Esophagus squamous epithelium (tissue), 5 donors: Measurements from ENCODE around the gene ARL10. TPM values are rescaled to one million over a fixed set of nuclear protein-coding genes. Genes with fewer than 3 reads are reported as not detected.
A peak's percentile ranks its signal among the peaks of the same experiment; 100 is the strongest.

Experiments used
- DNase-seq: peaks from one replicate; lab custom pipeline; 2025; lab: John Stamatoyannopoulos, UW
- H3K27ac ChIP-seq, 4 donors: fragments of 200-600 bp; sonication (generic); one replicate each; pipeline ENCODE4 v1.5.1; 2016 to 2019; ENCODE audit warnings: mild to moderate bottlenecking in 1 of 4
- H3K27me3 ChIP-seq, 4 donors: fragments of 200-600 bp; sonication (generic); 1 replicate in 3 of 4; 2 replicates in 1 of 4; pipeline versions ENCODE4 v1.5.1 to v1.6.0; 2017 to 2021; ENCODE audit warnings: antibody characterized with exemption in 1 of 4
- H3K36me3 ChIP-seq, 3 donors: fragments of 200-600 bp; sonication (generic); one replicate each; pipeline ENCODE4 v1.5.1; 2016 to 2019
- H3K4me1 ChIP-seq, 3 donors: fragments of 200-600 bp; sonication (generic); one replicate each; pipeline ENCODE4 v1.5.1; 2017 to 2019
- H3K4me3 ChIP-seq, 4 donors: fragments of 200-600 bp; sonication (generic); 1 replicate in 3 of 4; 2 replicates in 1 of 4; pipeline ENCODE4 v1.5.1; 2016 to 2019; ENCODE audit warnings: mild to moderate bottlenecking in 2 of 4, moderate library complexity in 1 of 4
- H3K9me3 ChIP-seq, 3 donors: fragments of 200-600 bp; sonication (generic); one replicate each; pipeline ENCODE4 v1.5.1; 2016 to 2019
- POLR2A ChIP-seq, 4 donors: fragments of 450-650 bp; IDR thresholded peaks; one replicate each; pipeline ENCODE4 v1.6.1; 2017; ENCODE audit warnings: antibody characterized with exemption in 4 of 4, mild to moderate bottlenecking in 4 of 4, moderate library complexity in 3 of 4
- WGBS, 2 donors: methylation state at CpG; one replicate each; pipeline ENCODE4 v1.1.5; 2018; 5-methylcytosine and 5-hydroxymethylcytosine counted together
- intact Hi-C: fragments of 100-400 bp; cut with DNase I; formaldehyde crosslinking; loops from one replicate; pipeline ENCODE4 v1.15.0; 2022
- total RNA-seq, 4 donors: library from RNA; depleted of rRNA; stranded (reverse); fragments of >200 nt; gene quantifications; one replicate each; pipeline ENCODE4 v1.1.0, GENCODE V29; 2016
- TF ChIP-seq, protein P1 (sequence below), 6 experiments: fragments of 450-650 bp in 4 of 6; fragments of 200-600 bp in 2 of 6; sonication (generic) in 2 of 6; IDR thresholded peaks; one replicate each; pipeline ENCODE4 v1.5.1; 2016 to 2019; ENCODE audit warnings: antibody characterized with exemption in 6 of 6, mild to moderate bottlenecking in 4 of 6, moderate library complexity in 4 of 6
- donor health status: DM: yes; HTN: yes; CAD: no.

The ARL10 gene
- total RNA-seq, 4 donors from 2014 or later = 2.4 to 10.1 (median 6.3) TPM

DNA sequence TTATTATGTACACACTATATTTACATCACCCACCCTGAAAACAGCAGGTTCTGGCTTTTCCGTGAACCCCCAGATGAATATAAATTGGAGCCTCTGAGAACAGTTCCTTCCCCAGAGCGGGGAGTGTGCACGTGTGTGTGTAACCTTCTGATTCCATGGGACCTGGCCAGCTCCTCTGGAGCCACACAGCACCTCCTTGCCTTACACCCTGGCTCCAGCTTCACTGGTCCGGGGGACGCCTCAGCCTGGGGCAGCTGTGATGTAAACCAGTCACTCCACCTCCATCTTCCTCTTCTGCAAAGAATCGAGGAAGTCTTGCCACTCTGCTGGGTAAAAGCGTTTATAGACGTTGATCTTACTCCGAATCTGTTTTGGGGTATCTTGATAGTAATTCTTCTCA is 18.7 kb downstream of the ARL10 start:
- DNase-seq = no peak
- 75 to 86% methylated on average over 6 to 9 of the region's 9 CpGs for WGBS, 2 donors
- intact Hi-C loops = no loop called here
- no peaks in the 10 kb centered on the region for H3K27me3 ChIP-seq
- H3K9me3 ChIP-seq = no peaks in the 10 kb centered on the region
- no peak overlapping the region for H3K27ac ChIP-seq
- peaks cover 12 to 64% (median 33%) of the 10 kb centered on the region in 3 donors for H3K36me3 ChIP-seq
- no peak overlapping the region for H3K4me3 ChIP-seq
- H3K4me1 ChIP-seq = peaks cover 10 to 44% (median 14%) of the 10 kb centered on the region in 3 donors
- TF ChIP-seq, protein P1, sequence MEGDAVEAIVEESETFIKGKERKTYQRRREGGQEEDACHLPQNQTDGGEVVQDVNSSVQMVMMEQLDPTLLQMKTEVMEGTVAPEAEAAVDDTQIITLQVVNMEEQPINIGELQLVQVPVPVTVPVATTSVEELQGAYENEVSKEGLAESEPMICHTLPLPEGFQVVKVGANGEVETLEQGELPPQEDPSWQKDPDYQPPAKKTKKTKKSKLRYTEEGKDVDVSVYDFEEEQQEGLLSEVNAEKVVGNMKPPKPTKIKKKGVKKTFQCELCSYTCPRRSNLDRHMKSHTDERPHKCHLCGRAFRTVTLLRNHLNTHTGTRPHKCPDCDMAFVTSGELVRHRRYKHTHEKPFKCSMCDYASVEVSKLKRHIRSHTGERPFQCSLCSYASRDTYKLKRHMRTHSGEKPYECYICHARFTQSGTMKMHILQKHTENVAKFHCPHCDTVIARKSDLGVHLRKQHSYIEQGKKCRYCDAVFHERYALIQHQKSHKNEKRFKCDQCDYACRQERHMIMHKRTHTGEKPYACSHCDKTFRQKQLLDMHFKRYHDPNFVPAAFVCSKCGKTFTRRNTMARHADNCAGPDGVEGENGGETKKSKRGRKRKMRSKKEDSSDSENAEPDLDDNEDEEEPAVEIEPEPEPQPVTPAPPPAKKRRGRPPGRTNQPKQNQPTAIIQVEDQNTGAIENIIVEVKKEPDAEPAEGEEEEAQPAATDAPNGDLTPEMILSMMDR (IDR thresholded peaks at IDR 0.05) = no peak
- TF ChIP-seq POLR2A (IDR thresholded peaks at IDR 0.05) = no peak

DNA sequence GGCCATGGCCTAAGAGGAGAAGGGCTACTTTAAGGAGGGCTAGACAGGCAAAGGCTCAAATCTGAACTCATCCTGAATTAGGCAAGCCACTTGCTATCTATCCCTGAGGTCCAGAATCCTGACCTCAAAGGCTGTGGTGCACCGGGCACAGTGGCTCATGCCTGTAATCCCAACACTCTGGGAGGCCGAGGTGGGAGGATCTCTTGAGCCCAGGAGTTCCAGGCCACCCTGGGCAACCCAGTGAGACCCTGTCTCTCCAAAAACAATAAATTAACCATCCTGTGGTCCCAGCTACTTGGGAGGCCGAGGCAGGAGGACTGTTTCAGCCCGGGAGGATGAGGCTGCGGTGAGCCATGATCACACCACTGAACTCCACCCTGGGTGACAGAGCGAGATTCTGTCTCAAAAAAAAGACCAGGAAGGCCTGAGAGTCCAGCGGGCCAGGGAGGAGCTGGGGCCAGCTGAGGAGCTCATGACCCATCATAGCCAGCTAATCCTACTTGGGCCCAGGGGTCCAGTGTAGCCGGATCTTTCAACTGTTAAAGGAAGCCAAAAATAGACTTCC is 19.2 kb downstream of the ARL10 start:
- H3K36me3 ChIP-seq = peaks cover 12 to 64% (median 33%) of the 10 kb centered on the region in 3 donors
- TF ChIP-seq, protein P1 (IDR thresholded peaks at IDR 0.05) = no peak
- no peak for TF ChIP-seq POLR2A (IDR thresholded peaks at IDR 0.05)

DNA sequence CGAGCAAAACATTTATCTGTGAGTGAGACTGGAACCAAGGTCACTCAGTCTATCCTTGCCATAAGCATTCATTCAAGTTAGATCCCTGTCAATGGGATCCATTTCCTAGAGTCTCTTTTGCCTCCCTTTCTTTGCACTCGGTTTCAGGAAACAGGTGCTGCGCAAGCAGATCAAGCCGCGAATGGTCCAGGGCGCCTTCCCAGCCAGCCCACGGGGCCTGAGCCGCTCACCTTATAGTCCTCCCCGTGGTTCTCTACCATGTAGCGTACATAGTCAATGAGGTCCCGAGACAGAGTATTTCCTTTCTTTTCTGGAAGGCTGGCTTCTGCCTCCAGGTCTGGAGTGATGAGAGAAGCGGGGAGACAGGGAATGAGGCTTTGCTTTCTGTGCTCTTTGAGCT is 19.7 kb downstream of the ARL10 start:
- Histone ChIP-seq H3K27ac (no peak overlapping the region), H3K4me3 (no peak overlapping the region), H3K27me3 (no peaks in the 10 kb centered on the region), H3K4me1 (peaks cover 10 to 52% (median 20%) of the 10 kb centered on the region in 3 donors), H3K36me3 (peaks cover 12 to 64% (median 33%) of the 10 kb centered on the region in 3 donors), H3K9me3 (no peaks in the 10 kb centered on the region)
- TF ChIP-seq, protein P1 (IDR thresholded peaks at IDR 0.05) = no peak
- no peak for TF ChIP-seq POLR2A (IDR thresholded peaks at IDR 0.05)
- intact Hi-C loops = no loop called here
- WGBS, 2 donors = 84 to 90% methylated on average over 11 to 12 of the region's 12 CpGs
- DNase-seq = no peak

More for the DNA sequence above, 19.2 kb downstream of the ARL10 start:
- peaks cover 10 to 47% (median 14%) of the 10 kb centered on the region in 3 donors for H3K4me1 ChIP-seq
- H3K4me3 ChIP-seq = no peak overlapping the region
- intact Hi-C loops = no loop called here
- WGBS, 2 donors = 73 to 86% methylated on average over 3 to 4 of the region's 8 CpGs
- DNase-seq = no peak
- H3K27me3 ChIP-seq = no peaks in the 10 kb centered on the region
- H3K27ac ChIP-seq = no peak overlapping the region
- H3K9me3 ChIP-seq = no peaks in the 10 kb centered on the region

DNA sequence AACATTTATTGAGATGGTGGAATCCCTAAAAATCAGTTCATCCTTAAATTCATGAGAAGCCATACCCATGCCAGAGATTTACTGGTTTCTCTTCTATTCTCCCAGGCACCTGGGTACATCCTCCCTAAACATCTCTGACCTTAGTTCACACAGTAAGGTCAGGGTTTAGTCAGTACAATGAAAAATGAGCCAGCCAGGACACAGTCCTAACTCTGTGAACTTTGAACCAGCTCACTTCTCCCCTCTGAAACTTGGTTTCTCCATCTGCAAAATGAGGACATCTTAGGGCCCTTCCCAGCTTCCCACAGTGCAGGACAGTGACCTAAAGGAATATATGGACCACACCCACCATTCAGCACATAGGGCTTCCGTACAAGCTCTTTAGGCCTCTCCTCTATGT is 21.2 kb downstream of the ARL10 start:
- WGBS, 2 donors = 44 to 100% methylated on average over 1 of the region's 1 CpG
- peaks cover 12 to 67% (median 33%) of the 10 kb centered on the region in 3 donors for H3K36me3 ChIP-seq
- H3K27me3 ChIP-seq = no peaks in the 10 kb centered on the region
- peak overlapping the region in 1 of 4 donors; percentile 21 for H3K27ac ChIP-seq
- TF ChIP-seq, protein P1 (IDR thresholded peaks at IDR 0.05) = no peak
- no peak for TF ChIP-seq POLR2A (IDR thresholded peaks at IDR 0.05)
- no peaks in the 10 kb centered on the region for H3K9me3 ChIP-seq
- peaks cover 10 to 65% (median 20%) of the 10 kb centered on the region in 3 donors for H3K4me1 ChIP-seq
- DNase-seq = no peak
- no peak overlapping the region for H3K4me3 ChIP-seq
- intact Hi-C loops = no loop called here

DNA sequence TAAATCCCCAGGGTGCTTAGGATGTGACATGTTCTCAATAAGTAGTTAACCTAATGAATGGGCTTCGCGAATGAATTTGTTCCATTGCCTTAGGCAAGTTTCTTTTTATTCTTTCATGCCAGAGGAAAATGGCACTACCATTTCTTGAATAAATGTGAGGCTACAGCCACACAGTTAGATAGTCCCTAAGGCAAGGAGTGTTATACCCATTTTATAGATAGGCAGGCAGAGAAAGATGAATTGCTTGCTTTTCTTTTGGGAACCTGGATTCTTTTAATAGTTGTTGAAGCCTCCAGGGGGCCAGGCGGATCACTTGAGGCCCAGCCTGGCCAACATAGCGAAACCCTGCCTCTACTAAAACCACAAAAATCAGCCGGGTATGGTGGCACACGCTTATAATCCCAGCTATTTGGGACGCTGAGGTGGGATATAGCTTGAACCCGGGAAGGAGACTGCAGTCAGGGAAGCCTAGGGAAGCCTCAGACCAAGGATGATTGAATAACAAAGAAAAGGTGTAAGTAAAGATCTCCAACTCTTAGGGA is 22.2 kb downstream of the ARL10 start:
- no peak for DNase-seq
- peaks cover 18 to 67% (median 31%) of the 10 kb centered on the region in 3 donors for H3K36me3 ChIP-seq
- intact Hi-C loops = no loop called here
- H3K27me3 ChIP-seq = no peaks in the 10 kb centered on the region
- TF ChIP-seq, protein P1 (IDR thresholded peaks at IDR 0.05) = peak in 1 of 6 experiments; percentile 6
- TF ChIP-seq POLR2A (IDR thresholded peaks at IDR 0.05) = no peak
- peak overlapping the region in 3 of 4 donors; percentile 95 to 97 (median 95) for H3K27ac ChIP-seq
- peaks cover 10 to 57% (median 20%) of the 10 kb centered on the region in 3 donors for H3K4me1 ChIP-seq
- 22 to 26% methylated on average over 8 of the region's 8 CpGs for WGBS, 2 donors
- peak overlapping the region; percentile 58 to 96 (median 72) for H3K4me3 ChIP-seq
- H3K9me3 ChIP-seq = no peaks in the 10 kb centered on the region
